HepG2 (cell line): ENCODE data around the gene ABCB6. TPM values are rescaled to one million over a fixed set of nuclear protein-coding genes. Genes with fewer than 3 reads are reported as not detected.

Experiments
- ATAC-seq: fragments of 200-7000 bp; cut with Tn5 transposase; 3 replicates; pipeline ENCODE4 v1.9.1; 2020; ENCODE audit warnings: mild to moderate bottlenecking, moderate library complexity
- BruUV-seq: library from RNA; stranded (reverse); fragments of 400-500 nt; replicated peaks from 2 replicates; lab custom pipeline; 2021; lab: Mats Ljungman, UMichigan
- CTCF ChIA-PET: fragments of 300-600 bp; formaldehyde crosslinking; extraction: SDS; loops from one replicate; lab custom pipeline; 2021; ENCODE audit warnings: low total read pairs, inconsistent platforms, low intra/inter-chr PET ratio; lab: Yijun Ruan, JAX
- POLR2A ChIA-PET: fragments of 350-600 bp; sonication (Branson Sonifier 250); formaldehyde crosslinking; loops from one replicate; lab custom pipeline; 2020; ENCODE audit warnings: antibody characterized with exemption, inconsistent platforms; lab: Yijun Ruan, JAX
- DNase-seq: peaks from one replicate; pipeline ENCODE4 v3.0.0-alpha.2; 2015; ENCODE audit warnings: low spot score
- FAIRE-seq: peaks from 3 replicates; lab custom pipeline; 2011; peaks lifted over from hg19 to GRCh38; lab: Jason Lieb, UNC
- H2AFZ ChIP-seq: one replicate; pipeline ENCODE4 v1.6.1; 2011; ENCODE audit warnings: low read length, inconsistent platforms
- H3K27ac ChIP-seq: fragments of 300-600 bp; 3 replicates; pipeline ENCODE4 v1.8.0; 2011; ENCODE audit warnings: mixed run types, mild to moderate bottlenecking, mixed read lengths, low read length, inconsistent platforms; ENCODE audit not compliant: insufficient read depth; ENCODE audit errors: extremely low read length
- H3K27me3 ChIP-seq, 2 experiments: fragments of 200-600 bp in 1 of 2; 2 replicates in 1 of 2; 3 replicates in 1 of 2; pipeline versions ENCODE4 v1.6.0 to v1.8.0; 2011; ENCODE audit warnings: low read length in 2 of 2, mild to moderate bottlenecking in 2 of 2, moderate library complexity in 2 of 2, inconsistent platforms in 1 of 2; ENCODE audit not compliant: insufficient read depth in 2 of 2, control insufficient read depth in 1 of 2
- H3K36me3 ChIP-seq, 2 experiments: fragments of 200-600 bp in 1 of 2; replicated peaks in 1 of 2; 2 replicates in 1 of 2; 3 replicates in 1 of 2; pipeline versions ENCODE4 v1.5.1 to v1.8.0; 2011; ENCODE audit warnings: low read length in 2 of 2, inconsistent platforms in 1 of 2; ENCODE audit not compliant: insufficient read depth in 2 of 2, control insufficient read depth in 1 of 2
- H3K4me1 ChIP-seq: 2 replicates; pipeline ENCODE4 v1.5.1; 2012; ENCODE audit warnings: low read length, inconsistent platforms; ENCODE audit not compliant: insufficient read depth
- H3K4me2 ChIP-seq: 2 replicates; pipeline ENCODE4 v1.6.0; 2011; ENCODE audit warnings: low read depth, low read length, inconsistent platforms
- H3K4me3 ChIP-seq, 3 experiments: fragments of 200-600 bp in 1 of 3; sonication (generic), shearing (Covaris generic) in 1 of 3; replicated peaks in 1 of 3; 2 replicates each; pipeline ENCODE4 v1.5.1; 2011 to 2016; ENCODE audit warnings: low read length in 3 of 3, inconsistent platforms in 2 of 3, low read depth in 2 of 3, mild to moderate bottlenecking in 2 of 3, control low read depth in 1 of 3, mixed read lengths in 1 of 3; ENCODE audit not compliant: insufficient read depth in 1 of 3
- H3K79me2 ChIP-seq: one replicate; pipeline ENCODE4 v1.6.1; 2011; ENCODE audit warnings: low read length, inconsistent platforms; ENCODE audit not compliant: insufficient read depth
- H3K9ac ChIP-seq: 2 replicates; pipeline ENCODE4 v1.6.0; 2011; ENCODE audit warnings: mild to moderate bottlenecking, low read depth, low read length, inconsistent platforms; ENCODE audit not compliant: insufficient read depth
- H3K9me3 ChIP-seq: 2 replicates; pipeline ENCODE4 v1.5.1; 2012; ENCODE audit warnings: mild to moderate bottlenecking, low read length
- H4K20me1 ChIP-seq: 2 replicates; pipeline ENCODE4 v1.6.0; 2011; ENCODE audit warnings: inconsistent platforms, mild to moderate bottlenecking, low read length, moderate library complexity; ENCODE audit not compliant: insufficient read depth
- ARID5B ChIP-seq: IDR thresholded peaks from 2 replicates; pipeline ENCODE4 v1.4.0; 2020; ENCODE audit warnings: mild to moderate bottlenecking, missing genetic modification reagents
- DR1 ChIP-seq: sonication (generic); formaldehyde crosslinking; IDR thresholded peaks from 2 replicates; pipeline ENCODE4 v1.8.0; 2021; ENCODE audit warnings: mild to moderate bottlenecking, missing genetic modification reagents, inconsistent platforms
- KLF15 ChIP-seq: sonication (generic); formaldehyde crosslinking; IDR thresholded peaks from 2 replicates; pipeline ENCODE4 v1.8.1; 2023; ENCODE audit warnings: borderline replicate concordance, mild to moderate bottlenecking, inconsistent platforms, missing genetic modification reagents, mixed read lengths
- MAFF ChIP-seq: IDR thresholded peaks from 2 replicates; pipeline ENCODE4 v1.6.1; 2011; ENCODE audit warnings: low read depth, low read length, improper control_type of control experiment
- ZFP91 ChIP-seq: sonication (generic); formaldehyde crosslinking; IDR thresholded peaks from 2 replicates; pipeline ENCODE4 v1.9.0; 2022; ENCODE audit warnings: missing genetic modification reagents, mild to moderate bottlenecking, borderline replicate concordance
- ZUFSP ChIP-seq: sonication (generic); formaldehyde crosslinking; IDR thresholded peaks from 2 replicates; pipeline ENCODE4 v1.9.0; 2021; ENCODE audit warnings: missing genetic modification reagents, mild to moderate bottlenecking, borderline replicate concordance
- WGBS: methylation state at CpG from one replicate; pipeline ENCODE4 v1.1.6; 2017; ENCODE audit warnings: low lambda C conversion rate; 5-methylcytosine and 5-hydroxymethylcytosine counted together
- in situ Hi-C: cut with HindIII; loops from 2 replicates; pipeline ENCODE4 v1.10.0; 2017; ENCODE audit warnings: low pct_unique_long_range_greater_than_20kb; ENCODE audit not compliant: extremely low pct_ligation_motif_present
- intact Hi-C: fragments of 100-400 bp; cut with micrococcal nuclease; formaldehyde crosslinking; loops from one replicate; pipeline ENCODE4 v1.10.0; 2022; ENCODE audit not compliant: unreplicated experiment
- polyA plus RNA-seq, 8 experiments: library from polyadenylated mRNA; depleted of rRNA in 3 of 8; stranded (reverse) in 7 of 8; unstranded in 1 of 8; fragments of >200 nt; fragmentation: Illumina TruSeq in 4 of 8; extraction: Trizol in 4 of 8; gene quantifications; 2 replicates each; pipeline versions ENCODE4 v1.2.1 to v1.2.3, GENCODE V29; 2011 to 2016; ENCODE audit warnings: low read depth in 4 of 8, missing spikeins in 1 of 8, mixed read lengths in 1 of 8; ENCODE audit not compliant: insufficient read depth in 1 of 8
- total RNA-seq, 5 experiments: library from RNA; depleted of rRNA; stranded (reverse); fragments of >200 nt; fragmentation: Illumina TruSeq; extraction: Trizol; gene quantifications; 2 replicates each; pipeline ENCODE4 v1.2.3, GENCODE V29; 2016; ENCODE audit warnings: low read depth in 1 of 5

The ABCB6 gene
- total and polyA plus RNA-seq, 2 of the 13 experiments (the other 11 are each of a cell fraction or from before 2014, with no cell fraction given): 91.1 to 137 TPM

GRCh38 chr2:219225350-219225749 lies 6.6 kb upstream of the ABCB6 start:
- H3K36me3 ChIP-seq: peaks cover 35 to 64% of the 10 kb centered on the region in 2 experiments
- TF ChIP-seq ZFP91 (CRISPR knock-in tag) (0 out of 2 replicates have a peak, but pooled peaks have one; percentile 30), MAFF (no peak)
- H3K4me1 ChIP-seq: peaks cover 17% of the 10 kb centered on the region
- no peak for DNase-seq
- FAIRE-seq: no peak
- no peak overlapping the region for H3K9ac ChIP-seq
- no peaks in the 10 kb centered on the region; a peak in 1 of 5 replicates for H3K27me3 ChIP-seq
- WGBS: 94% methylated on average over 3 of the region's 3 CpGs
- BruUV-seq: no TSS peak
- in situ Hi-C loops (no loop called here), intact Hi-C loops (no loop called here)
- no peak for ATAC-seq
- no peak overlapping the region for H3K4me2 ChIP-seq
- no peaks in the 10 kb centered on the region for H4K20me1 ChIP-seq
- no peak overlapping the region for H3K27ac ChIP-seq
- H3K9me3 ChIP-seq: no peaks in the 10 kb centered on the region
- no peak overlapping the region for H2AFZ ChIP-seq
- peaks cover 32% of the 10 kb centered on the region for H3K79me2 ChIP-seq
- H3K4me3 ChIP-seq: no peak overlapping the region
- CTCF ChIA-PET: no interaction called here
- POLR2A ChIA-PET: no interaction called here

DNA sequence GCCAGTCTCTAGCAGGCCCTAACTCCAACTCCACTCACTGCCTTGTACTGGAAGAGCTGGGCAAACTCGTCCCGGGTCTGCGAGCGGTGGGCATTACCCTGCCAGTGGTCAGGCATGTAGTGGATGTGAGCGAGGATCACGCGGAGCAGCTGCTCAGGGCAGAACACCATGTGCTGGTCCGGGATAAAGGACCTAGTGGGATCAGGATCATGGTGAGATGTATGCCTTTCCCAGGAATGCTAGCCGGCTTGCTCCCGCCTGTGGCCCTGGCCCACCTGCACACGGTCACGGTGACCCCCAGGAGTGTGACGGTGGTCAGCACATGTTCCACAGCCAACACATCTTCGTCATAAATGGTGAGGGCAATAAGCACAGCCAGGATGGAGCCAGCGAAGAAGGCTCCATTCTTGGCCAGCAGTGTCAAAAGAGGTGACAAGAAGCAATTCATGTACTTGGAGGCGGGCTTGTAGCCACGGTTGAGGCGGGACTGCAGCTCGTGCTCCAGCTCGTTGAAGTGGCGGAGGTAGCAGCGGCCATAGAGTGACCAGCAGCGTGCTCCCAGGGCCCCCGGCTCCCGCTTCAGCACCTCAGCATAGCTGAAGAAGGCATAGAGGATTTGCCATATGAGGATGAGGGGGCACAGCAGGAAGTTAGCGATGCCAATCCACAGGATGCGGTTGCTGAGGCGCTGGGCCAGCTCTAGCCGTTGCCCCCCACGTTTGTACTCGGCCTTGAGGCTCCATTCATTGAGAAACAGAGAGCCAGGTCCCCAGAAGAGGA lies 5.3 kb upstream of the ABCB6 start:
- Histone ChIP-seq H3K79me2 (peaks cover 25% of the 10 kb centered on the region), H3K36me3 (peaks cover 39 to 68% of the 10 kb centered on the region in 2 experiments), H3K9ac (no peak overlapping the region), H3K4me1 (peaks cover 21% of the 10 kb centered on the region), H2AFZ (no peak overlapping the region), H3K4me3 (no peak overlapping the region), H4K20me1 (no peaks in the 10 kb centered on the region), H3K27ac (no peak overlapping the region), H3K4me2 (no peak overlapping the region), H3K27me3 (no peaks in the 10 kb centered on the region; a peak in 1 of 5 replicates), H3K9me3 (no peaks in the 10 kb centered on the region)
- 96% methylated on average over 28 of the region's 31 CpGs for WGBS
- no peak for ATAC-seq
- intact Hi-C loops (no loop called here), in situ Hi-C loops (no loop called here)
- ChIA-PET CTCF (no interaction called here), POLR2A (no interaction called here)
- DNase-seq: no peak
- no peak for FAIRE-seq
- BruUV-seq: no TSS peak
- no peak for TF ChIP-seq DR1 (CRISPR knock-in tag)
- TF ChIP-seq ARID5B: no peak
- TF ChIP-seq ZUFSP (CRISPR knock-in tag): no peak
- TF ChIP-seq KLF15: no peak
- TF ChIP-seq ZFP91 (CRISPR knock-in tag): peak; percentile 35; the same call in 1 of the 2 replicates
